A204.1 (cell line): ENCODE data around the gene PIH1D1.
"Not testable (repeated sequence)": the region's sequence is repeated elsewhere in the genome, so short reads cannot be mapped to it uniquely, and the experiment has no call there.

Source experiments
- FAIRE-seq: peaks from 2 replicates; lab custom pipeline; 2012; peaks lifted over from hg19 to GRCh38; lab: Jason Lieb, UNC

The PIH1D1 gene

GRCh38 chr19:49455773-49456172 is 4.2 kb upstream of the PIH1D1 start:
- FAIRE-seq: no peak

- FAIRE-seq: no peak
These were observed 2.2 kb upstream of the PIH1D1 start for GRCh38 chr19:49453757-49454240.

- FAIRE-seq: peak; percentile 82
These were observed 1.6 kb upstream of the PIH1D1 start, which contains the start of gene ALDH16A1 for GRCh38 chr19:49453013-49453756. Gene ALDH16A1, plus strand, starts transcription at chr19:49453225. Its CDS starts 107 bp downstream, at chr19:49453332.

- no peak for FAIRE-seq
These were observed 1.2 kb downstream of the PIH1D1 start for GRCh38 chr19:49450405-49450804.

- FAIRE-seq: no peak
These were observed 3.2 kb downstream of the PIH1D1 start for GRCh38 chr19:49448432-49448786.

- FAIRE-seq: no peak
These were observed 3.9 kb downstream of the PIH1D1 start for GRCh38 chr19:49447485-49448431.

- FAIRE-seq: no peak
These were observed 5.6 kb downstream of the PIH1D1 start for GRCh38 chr19:49445997-49446396.

- FAIRE-seq: not testable (repeated sequence)
These were observed 7.4 kb downstream of the PIH1D1 start for GRCh38 chr19:49444100-49444700.

- FAIRE-seq: peak; percentile 83
These were observed 8.1 kb downstream of the PIH1D1 start for GRCh38 chr19:49443366-49444099.

GRCh38 chr19:49442771-49443365 is 8.7 kb downstream of the PIH1D1 start:
- FAIRE-seq: no peak

- FAIRE-seq: no peak
These were observed 9.3 kb downstream of the PIH1D1 start for GRCh38 chr19:49442354-49442753.

GRCh38 chr19:49441960-49442350 is 9.7 kb downstream of the PIH1D1 start:
- FAIRE-seq: no peak

- FAIRE-seq: no peak
These were observed 10.2 kb downstream of the PIH1D1 start, which contains the start of gene SLC17A7 for GRCh38 chr19:49441210-49441959. Gene SLC17A7, minus strand, starts transcription at chr19:49441527. Its CDS starts 148 bp downstream, at chr19:49441379.

GRCh38 chr19:49440439-49441209 is 11.0 kb downstream of the PIH1D1 start:
- FAIRE-seq: no peak

GRCh38 chr19:49439836-49440235 is 11.8 kb downstream of the PIH1D1 start:
- FAIRE-seq: no peak

GRCh38 chr19:49438261-49438660 is 13.4 kb downstream of the PIH1D1 start:
- no peak for FAIRE-seq

GRCh38 chr19:49437231-49437630 is 14.4 kb downstream of the PIH1D1 start:
- FAIRE-seq: no peak

- FAIRE-seq: no peak
These were observed 15.1 kb downstream of the PIH1D1 start for GRCh38 chr19:49436381-49437017.

- no peak for FAIRE-seq
These were observed 15.9 kb downstream of the PIH1D1 start for GRCh38 chr19:49435670-49436069.
